ENCODE measurements around the gene MYZAP. TPM values are rescaled to one million over a fixed set of nuclear protein-coding genes. Genes with fewer than 3 reads are reported as not detected.

Gene MYZAP
- total and polyA plus RNA-seq, 2 of the 4 experiments (the other 2 are of a cell fraction), result not detected

DNA sequence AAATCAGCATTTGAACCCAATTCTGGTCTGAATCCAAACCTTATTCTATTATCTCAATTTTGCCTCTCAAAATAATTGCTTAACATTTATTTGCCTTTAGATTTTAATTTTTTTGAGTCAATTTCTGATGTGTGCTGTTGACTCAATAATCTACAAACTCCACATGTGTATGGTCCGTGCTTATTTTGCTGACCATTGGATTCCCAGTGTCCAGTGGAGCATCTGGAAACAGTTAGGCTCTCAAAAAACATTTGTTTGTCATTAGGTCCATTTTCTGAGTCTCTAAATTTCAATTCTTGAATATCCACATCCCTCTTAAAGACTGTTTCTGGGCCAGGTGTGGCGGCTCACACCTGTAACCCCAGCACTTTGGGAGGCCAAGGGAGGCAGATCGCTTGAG is 19.2 kb upstream of the MYZAP start:
- H3K4me1 ChIP-seq (ENCODE audit: control insufficient read depth, insufficient read depth, low read length), result no peaks in the 10 kb centered on the region
- no peak overlapping the region for H3K56ac ChIP-seq (ENCODE audit: extremely low read depth, insufficient read depth, low read length)
- in situ Hi-C loops (cut with MboI; ENCODE audit: low sequenced_read_pairs), result no loop called here
- no peaks in the 10 kb centered on the region for H4K20me1 ChIP-seq (ENCODE audit: insufficient read depth, low read length)
- H3K27me3 ChIP-seq (ENCODE audit: control insufficient read depth, insufficient read depth, low read length), result peaks cover 5% of the 10 kb centered on the region
- no peak overlapping the region for H3K4me2 ChIP-seq (ENCODE audit: low read depth, low read length)
- no peaks in the 10 kb centered on the region for H3K9me3 ChIP-seq (ENCODE audit: control insufficient read depth, insufficient read depth, low read length)
- ChIA-PET POLR2A (ENCODE audit: unreplicated experiment) (no interaction called here), CTCF (no interaction called here)
- intact Hi-C loops (cut with micrococcal nuclease), result no loop called here
- no peak overlapping the region for H2BK20ac ChIP-seq (ENCODE audit: low read depth, low read length)
- H3K23ac ChIP-seq (ENCODE audit: low read depth, low read length), result no peak overlapping the region
- no peak overlapping the region for H2AK5ac ChIP-seq (ENCODE audit: low read depth, low read length)
- no TSS peak for BruUV-seq (replicated peaks)
- no peak overlapping the region for H4K5ac ChIP-seq (ENCODE audit: low read depth, low read length)
- H3K9ac ChIP-seq (ENCODE audit: low read depth, low read length), result no peak overlapping the region
- ATAC-seq (ENCODE audit: low read depth) (no peak), DNase-seq (no peak)
- no peak overlapping the region for H4K8ac ChIP-seq (ENCODE audit: low read depth in 2 of 2, low read length in 2 of 2)
- TF ChIP-seq MAZ (IDR thresholded peaks at IDR 0.05; ENCODE audit: borderline replicate concordance, low read depth, low read length) (no peak), CHD1 (IDR thresholded peaks at IDR 0.05; ENCODE audit: low read depth, low read length) (no peak)
- H2BK15ac ChIP-seq (ENCODE audit: low read depth, low read length), result no peak overlapping the region
- H2AK9ac ChIP-seq (replicated peaks; ENCODE audit: low read depth, low read length, poor library complexity), result no peak overlapping the region
- no CpG with 5 or more reads among the region's 3 CpGs for WGBS, 2 experiments (ENCODE audit: extremely low coverage in 2 of 2, insufficient read length in 1 of 2)
- H3K4me3 ChIP-seq (ENCODE audit: insufficient read depth, low read depth, low read length), result no peak overlapping the region
- H4K91ac ChIP-seq (ENCODE audit: insufficient read depth, low read depth, low read length), result no peak overlapping the region
- H2BK5ac ChIP-seq (ENCODE audit: low read depth, low read length, poor library complexity, severe bottlenecking), result no peak overlapping the region
- H3K14ac ChIP-seq (replicated peaks; ENCODE audit: low read depth, low read length), result no peak overlapping the region
- no peaks in the 10 kb centered on the region for H3K9me1 ChIP-seq (ENCODE audit: insufficient read depth, low read length)
- H2AFZ ChIP-seq (replicated peaks; ENCODE audit: low read length, poor library complexity), result no peak overlapping the region
- H2BK120ac ChIP-seq (ENCODE audit: low read depth, low read length), result no peak overlapping the region
- dilution Hi-C loops (cut with HindIII; ENCODE audit: low sequenced_read_pairs, unreplicated experiment), result no loop called here
- H3K18ac ChIP-seq (ENCODE audit: low read depth, low read length), result no peak overlapping the region
- H3K4ac ChIP-seq (ENCODE audit: low read depth, low read length), result no peak overlapping the region
- no peak overlapping the region for H3K27ac ChIP-seq (ENCODE audit: insufficient read depth, low read length)
- no peaks in the 10 kb centered on the region for H3K36me3 ChIP-seq (ENCODE audit: control insufficient read depth, insufficient read depth, low read length)
- no peaks in the 10 kb centered on the region for H3K79me1 ChIP-seq (ENCODE audit: low read depth in 1 of 2, low read length in 2 of 2)
